Neural cell (in vitro differentiated cells): ENCODE measurements around the gene KCNH2.

Source experiments
- EP300 ChIP-seq: fragments of 450-650 bp; conservative IDR thresholded peaks from 2 replicates; pipeline ENCODE4 v1.6.1; 2014; ENCODE audit warnings: antibody characterized with exemption, mild to moderate bottlenecking, moderate library complexity; ENCODE audit not compliant: poor library complexity, severe bottlenecking
- MXI1 ChIP-seq: fragments of 450-650 bp; conservative IDR thresholded peaks from 2 replicates; pipeline ENCODE4 v1.6.1; 2014; ENCODE audit warnings: antibody characterized with exemption, mild to moderate bottlenecking; ENCODE audit not compliant: poor library complexity, severe bottlenecking
- TF ChIP-seq, protein P1 (sequence below): fragments of 450-650 bp; IDR thresholded peaks from 2 replicates; pipeline ENCODE4 v1.5.1; 2014; ENCODE audit warnings: antibody characterized with exemption, mild to moderate bottlenecking, moderate library complexity; ENCODE audit not compliant: poor library complexity, severe bottlenecking

DNA sequence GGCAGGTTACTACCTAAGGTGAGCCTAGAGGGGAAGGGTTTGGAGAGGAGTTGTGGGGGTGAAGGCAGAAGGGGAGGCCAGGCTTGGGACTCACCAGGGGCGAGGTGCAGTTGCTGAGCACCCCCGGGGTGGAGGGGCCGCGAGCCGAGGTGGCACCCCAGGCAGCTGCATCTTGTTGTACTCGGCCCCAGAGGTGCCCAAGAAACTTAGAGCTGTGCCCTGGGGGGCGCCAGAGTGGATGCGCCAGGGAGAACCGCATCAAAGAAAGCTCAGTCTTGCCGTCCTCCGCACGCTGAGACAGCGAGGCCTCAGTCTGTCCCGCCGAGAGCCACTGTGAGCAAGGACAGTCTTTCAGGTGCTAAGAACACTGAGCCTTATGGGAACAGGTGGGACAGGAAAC lies 38.8 kb upstream of the KCNH2 start:
- TF ChIP-seq MXI1 (no peak), EP300 (no peak)
- TF ChIP-seq, protein P1, sequence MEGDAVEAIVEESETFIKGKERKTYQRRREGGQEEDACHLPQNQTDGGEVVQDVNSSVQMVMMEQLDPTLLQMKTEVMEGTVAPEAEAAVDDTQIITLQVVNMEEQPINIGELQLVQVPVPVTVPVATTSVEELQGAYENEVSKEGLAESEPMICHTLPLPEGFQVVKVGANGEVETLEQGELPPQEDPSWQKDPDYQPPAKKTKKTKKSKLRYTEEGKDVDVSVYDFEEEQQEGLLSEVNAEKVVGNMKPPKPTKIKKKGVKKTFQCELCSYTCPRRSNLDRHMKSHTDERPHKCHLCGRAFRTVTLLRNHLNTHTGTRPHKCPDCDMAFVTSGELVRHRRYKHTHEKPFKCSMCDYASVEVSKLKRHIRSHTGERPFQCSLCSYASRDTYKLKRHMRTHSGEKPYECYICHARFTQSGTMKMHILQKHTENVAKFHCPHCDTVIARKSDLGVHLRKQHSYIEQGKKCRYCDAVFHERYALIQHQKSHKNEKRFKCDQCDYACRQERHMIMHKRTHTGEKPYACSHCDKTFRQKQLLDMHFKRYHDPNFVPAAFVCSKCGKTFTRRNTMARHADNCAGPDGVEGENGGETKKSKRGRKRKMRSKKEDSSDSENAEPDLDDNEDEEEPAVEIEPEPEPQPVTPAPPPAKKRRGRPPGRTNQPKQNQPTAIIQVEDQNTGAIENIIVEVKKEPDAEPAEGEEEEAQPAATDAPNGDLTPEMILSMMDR, result no peak
